GM12878 (cell line): ENCODE measurements around the gene TBCD. TPM values are rescaled to one million over a fixed set of nuclear protein-coding genes. Genes with fewer than 3 reads are reported as not detected.

Experiments used
- ATAC-seq: fragments of 200-7000 bp; cut with Tn5 transposase; 3 replicates; pipeline ENCODE4 v1.9.1; 2020; ENCODE audit warnings: mild to moderate bottlenecking, moderate library complexity
- BruUV-seq: library from RNA; stranded (reverse); fragments of 400-500 nt; replicated peaks from 2 replicates; lab custom pipeline; 2021; lab: Mats Ljungman, UMichigan
- CTCF ChIA-PET: fragments of 300-600 bp; sonication (Branson Sonifier 250); formaldehyde crosslinking; extraction: SDS; loops from one replicate; lab custom pipeline; 2021; ENCODE audit warnings: inconsistent platforms; lab: Yijun Ruan, JAX
- POLR2A ChIA-PET: fragments of 350-600 bp; formaldehyde crosslinking; extraction: SDS; loops from one replicate; lab custom pipeline; 2021; ENCODE audit warnings: inconsistent platforms; lab: Charles Lee
- RAD21 ChIA-PET: fragments of 300-600 bp; sonication (Branson Sonifier 250); formaldehyde crosslinking; loops from one replicate; lab custom pipeline; 2023; ENCODE audit warnings: antibody characterized with exemption; ENCODE audit not compliant: unreplicated experiment; lab: Charles Lee
- SMC1A ChIA-PET: fragments of 300-600 bp; sonication (Branson Sonifier 250); formaldehyde crosslinking; loops from one replicate; lab custom pipeline; 2023; ENCODE audit not compliant: unreplicated experiment, uncharacterized antibody; lab: Charles Lee
- DNase-seq: peaks from one replicate; pipeline ENCODE4 v3.0.0-alpha.2; 2011; ENCODE audit warnings: low read depth, low spot score
- FAIRE-seq: peaks from 3 replicates; lab custom pipeline; 2011; peaks lifted over from hg19 to GRCh38; lab: Jason Lieb, UNC
- H2AFZ ChIP-seq: 2 replicates; pipeline ENCODE4 v1.6.0; 2011; ENCODE audit warnings: low read depth, low read length, control low read depth; ENCODE audit not compliant: control insufficient read depth
- H3K27ac ChIP-seq: 2 replicates; pipeline ENCODE4 v1.5.1; 2011; ENCODE audit warnings: control low read depth; ENCODE audit not compliant: control insufficient read depth, insufficient read depth
- H3K27me3 ChIP-seq, 2 experiments: replicated peaks in 1 of 2; 2 replicates each; pipeline versions ENCODE4 v1.6.0 to v1.6.1; 2011; ENCODE audit warnings: low read length in 1 of 2; ENCODE audit not compliant: control insufficient read depth in 2 of 2, insufficient read depth in 2 of 2
- H3K36me3 ChIP-seq, 2 experiments: 2 replicates each; pipeline ENCODE4 v1.5.1; 2011; ENCODE audit warnings: low read length in 1 of 2; ENCODE audit not compliant: control insufficient read depth in 2 of 2, insufficient read depth in 2 of 2
- H3K4me1 ChIP-seq: 2 replicates; pipeline ENCODE4 v1.6.1; 2011; ENCODE audit warnings: mild to moderate bottlenecking, low read length, moderate library complexity, mixed read lengths; ENCODE audit not compliant: control insufficient read depth, insufficient read depth
- H3K4me2 ChIP-seq: 2 replicates; pipeline ENCODE4 v1.6.0; 2011; ENCODE audit warnings: control low read depth; ENCODE audit not compliant: control insufficient read depth, insufficient read depth
- H3K4me3 ChIP-seq: fragments of 200-600 bp; sonication (generic); 2 replicates; pipeline ENCODE4 v1.5.1; 2016
- H3K79me2 ChIP-seq: 2 replicates; pipeline ENCODE4 v1.6.0; 2011; ENCODE audit warnings: low read length; ENCODE audit not compliant: control insufficient read depth, insufficient read depth
- H3K9ac ChIP-seq: 2 replicates; pipeline ENCODE4 v1.8.0; 2011; ENCODE audit warnings: low read length, control low read depth, mixed read lengths; ENCODE audit not compliant: control insufficient read depth, insufficient read depth
- H3K9me3 ChIP-seq: replicated peaks from 3 replicates; pipeline ENCODE4 v1.5.1; 2011; ENCODE audit warnings: mild to moderate bottlenecking, low read length; ENCODE audit not compliant: control insufficient read depth, insufficient read depth
- H4K20me1 ChIP-seq: 2 replicates; pipeline ENCODE4 v1.6.0; 2011; ENCODE audit not compliant: control insufficient read depth, insufficient read depth
- NR2C2 ChIP-seq: IDR thresholded peaks from 2 replicates; pipeline ENCODE4 v1.6.1; 2011; ENCODE audit warnings: borderline replicate concordance, low read depth; ENCODE audit not compliant: control insufficient read depth, insufficient read length
- PBX3 ChIP-seq: IDR thresholded peaks from 2 replicates; pipeline ENCODE4 v1.6.1; 2011; ENCODE audit warnings: mild to moderate bottlenecking, low read depth, low read length, moderate library complexity; ENCODE audit not compliant: insufficient replicate concordance
- WGBS: methylation state at CpG from one replicate; pipeline ENCODE4 v1.1.6; 2016; ENCODE audit warnings: low lambda C conversion rate; ENCODE audit not compliant: insufficient replicate concordance, insufficient coverage; ENCODE audit errors: missing lambda C conversion rate; 5-methylcytosine and 5-hydroxymethylcytosine counted together
- in situ Hi-C: fragments of 300-500 bp; cut with MboI; formaldehyde crosslinking; loops from 9 replicates; pipeline ENCODE4 v1.14.3; 2018; ENCODE audit warnings: mixed read lengths
- intact Hi-C: fragments of 100-400 bp; cut with micrococcal nuclease; formaldehyde crosslinking; loops from one replicate; pipeline ENCODE4 v1.14.2; 2022; ENCODE audit not compliant: unreplicated experiment
- polyA plus RNA-seq, 11 experiments: library from polyadenylated mRNA; depleted of rRNA in 4 of 11; unstranded in 6 of 11; stranded (reverse) in 5 of 11; fragments of >200 nt; fragmentation: Nextera tagmentation in 4 of 11; fragmentation: Illumina TruSeq in 1 of 11; extraction: Ambion mirVana in 4 of 11; extraction: Trizol in 1 of 11; gene quantifications; 1 replicate in 1 of 11; 2 replicates in 10 of 11; pipeline versions ENCODE4 v1.2.1 to v1.2.3, GENCODE V29; 2011 to 2016; ENCODE audit warnings: inconsistent platforms in 2 of 11, missing spikeins in 2 of 11, low read depth in 1 of 11
- total RNA-seq, 4 experiments: library from RNA; depleted of rRNA in 3 of 4; stranded (reverse); fragments of >200 nt in 3 of 4; fragmentation: Illumina TruSeq in 1 of 4; extraction: Trizol in 1 of 4; gene quantifications; 2 replicates each; pipeline versions ENCODE4 v1.2.1 to v1.2.3, GENCODE V29; 2013 to 2021
- TF ChIP-seq, protein P1 (sequence below): fragments of 450-650 bp; formaldehyde crosslinking; IDR thresholded peaks from 2 replicates; pipeline ENCODE4 v1.4.0; 2020; ENCODE audit warnings: mild to moderate bottlenecking, moderate library complexity

The TBCD gene
- total and polyA plus RNA-seq, 10 of the 15 experiments (the other 5 are each of a cell fraction or from before 2014, with no cell fraction given): 10.3 to 114 (median 52.4) TPM

DNA sequence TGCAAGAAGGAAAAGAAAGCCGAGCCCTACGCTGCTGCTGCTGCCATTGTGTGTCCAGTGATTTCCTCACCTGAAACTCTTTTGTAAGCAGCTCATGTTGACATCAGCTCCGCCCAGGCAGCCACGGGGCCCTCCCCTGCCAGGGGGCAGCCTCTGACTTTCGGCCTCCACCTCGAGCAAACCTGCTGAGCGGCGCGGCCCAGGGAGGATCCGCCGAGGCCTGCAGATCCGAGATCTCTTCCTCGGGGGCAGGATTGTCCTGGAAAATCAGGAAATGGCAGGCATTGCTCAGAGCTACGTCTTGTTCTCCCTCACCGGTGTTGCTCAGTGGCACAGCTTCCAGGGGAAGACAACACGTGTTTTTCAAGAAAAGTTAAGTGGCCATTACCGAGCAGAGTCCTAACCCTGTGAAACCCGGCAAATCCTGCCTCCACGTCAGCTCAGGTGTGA, 123.6 kb downstream of the TBCD start (continued):
- no peak for TF ChIP-seq NR2C2

DNA sequence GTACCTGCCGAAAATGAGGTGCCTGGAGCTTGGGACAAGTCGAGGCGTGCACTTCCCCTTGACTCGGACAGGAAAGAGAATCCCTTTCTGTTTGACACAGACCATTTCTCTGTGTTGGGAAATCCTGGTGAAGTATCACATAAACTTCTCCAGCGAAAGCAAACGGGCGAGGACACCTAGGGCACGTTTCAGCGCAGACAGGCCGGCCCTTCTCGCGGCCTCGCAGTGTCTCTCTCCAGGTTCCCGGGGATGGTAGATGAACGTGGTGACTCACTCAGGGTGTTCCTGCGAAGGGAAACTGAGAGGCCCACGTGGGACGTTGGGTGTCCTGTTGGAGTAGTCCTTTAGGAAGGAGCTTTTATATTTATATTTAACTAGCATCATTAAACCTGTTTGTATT, 124.3 kb downstream of the TBCD start:
- no peak for ATAC-seq
- no peaks in the 10 kb centered on the region for H3K9me3 ChIP-seq
- no peak for TF ChIP-seq PBX3
- TF ChIP-seq, protein P1, sequence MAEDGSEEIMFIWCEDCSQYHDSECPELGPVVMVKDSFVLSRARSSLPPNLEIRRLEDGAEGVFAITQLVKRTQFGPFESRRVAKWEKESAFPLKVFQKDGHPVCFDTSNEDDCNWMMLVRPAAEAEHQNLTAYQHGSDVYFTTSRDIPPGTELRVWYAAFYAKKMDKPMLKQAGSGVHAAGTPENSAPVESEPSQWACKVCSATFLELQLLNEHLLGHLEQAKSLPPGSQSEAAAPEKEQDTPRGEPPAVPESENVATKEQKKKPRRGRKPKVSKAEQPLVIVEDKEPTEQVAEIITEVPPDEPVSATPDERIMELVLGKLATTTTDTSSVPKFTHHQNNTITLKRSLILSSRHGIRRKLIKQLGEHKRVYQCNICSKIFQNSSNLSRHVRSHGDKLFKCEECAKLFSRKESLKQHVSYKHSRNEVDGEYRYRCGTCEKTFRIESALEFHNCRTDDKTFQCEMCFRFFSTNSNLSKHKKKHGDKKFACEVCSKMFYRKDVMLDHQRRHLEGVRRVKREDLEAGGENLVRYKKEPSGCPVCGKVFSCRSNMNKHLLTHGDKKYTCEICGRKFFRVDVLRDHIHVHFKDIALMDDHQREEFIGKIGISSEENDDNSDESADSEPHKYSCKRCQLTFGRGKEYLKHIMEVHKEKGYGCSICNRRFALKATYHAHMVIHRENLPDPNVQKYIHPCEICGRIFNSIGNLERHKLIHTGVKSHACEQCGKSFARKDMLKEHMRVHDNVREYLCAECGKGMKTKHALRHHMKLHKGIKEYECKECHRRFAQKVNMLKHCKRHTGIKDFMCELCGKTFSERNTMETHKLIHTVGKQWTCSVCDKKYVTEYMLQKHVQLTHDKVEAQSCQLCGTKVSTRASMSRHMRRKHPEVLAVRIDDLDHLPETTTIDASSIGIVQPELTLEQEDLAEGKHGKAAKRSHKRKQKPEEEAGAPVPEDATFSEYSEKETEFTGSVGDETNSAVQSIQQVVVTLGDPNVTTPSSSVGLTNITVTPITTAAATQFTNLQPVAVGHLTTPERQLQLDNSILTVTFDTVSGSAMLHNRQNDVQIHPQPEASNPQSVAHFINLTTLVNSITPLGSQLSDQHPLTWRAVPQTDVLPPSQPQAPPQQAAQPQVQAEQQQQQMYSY (CRISPR knock-in tag): no peak
- TF ChIP-seq, all 136 proteins: peak for 0
- Histone ChIP-seq H3K79me2 (peaks cover 35% of the 10 kb centered on the region), H3K4me3 (no peak overlapping the region), H4K20me1 (no peaks in the 10 kb centered on the region), H3K9ac (no peak overlapping the region), H2AFZ (no peak overlapping the region), H3K27ac (no peak overlapping the region), H3K36me3 (peaks cover 10 to 22% of the 10 kb centered on the region in 2 experiments; a peak in 3 of 4 replicates), H3K27me3 (no peaks in the 10 kb centered on the region), H3K4me1 (peaks cover 33% of the 10 kb centered on the region), H3K4me2 (no peak overlapping the region)
- no TSS peak for BruUV-seq
- in situ Hi-C loops (no loop called here), intact Hi-C loops (no loop called here)
- ChIA-PET RAD21 (interaction anchor here (0.9 kb wide), 1 partner anchor 34 kb away, joined by 3 read pairs; no protein-coding TSS in a partner anchor), SMC1A (interaction anchor here (0.8 to 1.7 kb wide), 3 partner anchors 10 to 39 kb away, joined by 3 to 4 read pairs (median 4); no protein-coding TSS in a partner anchor), CTCF (interaction anchor here (1.1 to 1.9 kb wide), 3 partner anchors 9 to 15 kb away, joined by 3 to 8 read pairs (median 5); no protein-coding TSS in a partner anchor), POLR2A (interaction anchor here (0.6 kb wide), 1 partner anchor 287 kb away, joined by 4 read pairs; no protein-coding TSS in a partner anchor)
- WGBS: 90% methylated on average over 18 of the region's 18 CpGs
- no peak for FAIRE-seq
- DNase-seq: no peak
